MM.1S (cell line): ENCODE measurements around the gene AHNAK.

Experiments used
- CTCF ChIP-seq: fragments of 300-600 bp; sonication (generic); IDR thresholded peaks from 2 replicates; pipeline ENCODE4 v1.5.1; 2016; ENCODE audit warnings: antibody characterized with exemption, low read length, mixed read lengths
- EZH2 ChIP-seq: fragments of 300-600 bp; sonication (generic); optimal IDR thresholded peaks from 2 replicates; pipeline ENCODE3; 2017; ENCODE audit warnings: low read depth, mild to moderate bottlenecking, antibody characterized with exemption, low read length, mixed read lengths

GRCh38 chr11:62493801-62494200 lies 52.8 kb downstream of the AHNAK start:
- TF ChIP-seq CTCF (no peak), EZH2 (no peak)
